HepG2 (cell line): ENCODE measurements around the gene KDM4E. TPM values are rescaled to one million over a fixed set of nuclear protein-coding genes. Genes with fewer than 3 reads are reported as not detected.
A peak's percentile ranks its signal among the peaks of the same experiment; 100 is the strongest.

Experiments
- CENPX ChIP-seq: sonication (generic); formaldehyde crosslinking; IDR thresholded peaks from 2 replicates; pipeline ENCODE4 v1.9.0; 2021; ENCODE audit warnings: mild to moderate bottlenecking, missing genetic modification reagents, moderate library complexity
- FIP1L1 ChIP-seq: fragments of 200-400 bp; formaldehyde crosslinking; IDR thresholded peaks from 2 replicates; pipeline ENCODE4 v1.6.1; 2018; ENCODE audit warnings: low read depth, mild to moderate bottlenecking, low read length, moderate library complexity, borderline replicate concordance; ENCODE audit not compliant: insufficient read depth
- HNRNPL ChIP-seq: fragments of 200-400 bp; formaldehyde crosslinking; IDR thresholded peaks from 2 replicates; pipeline ENCODE4 v1.6.1; 2017; ENCODE audit warnings: mild to moderate bottlenecking, low read depth, low read length
- IRF1 ChIP-seq: sonication (generic); formaldehyde crosslinking; IDR thresholded peaks from 2 replicates; pipeline ENCODE4 v1.4.0; 2020; ENCODE audit warnings: low read depth, mild to moderate bottlenecking, missing genetic modification reagents
- ISL2 ChIP-seq: sonication (generic); formaldehyde crosslinking; IDR thresholded peaks from 2 replicates; pipeline ENCODE4 v1.5.0; 2020; ENCODE audit warnings: missing genetic modification reagents
- MED1 ChIP-seq: sonication (generic); formaldehyde crosslinking; IDR thresholded peaks from 2 replicates; pipeline ENCODE4 v1.4.0; 2020; ENCODE audit warnings: missing genetic modification reagents
- MED13 ChIP-seq: sonication (generic); formaldehyde crosslinking; IDR thresholded peaks from 2 replicates; pipeline ENCODE4 v1.5.0; 2020; ENCODE audit warnings: missing genetic modification reagents
- MIER3 ChIP-seq: IDR thresholded peaks from 2 replicates; pipeline ENCODE4 v1.6.1; 2016; ENCODE audit warnings: missing compliant biosample characterization, borderline replicate concordance
- PATZ1 ChIP-seq: sonication (generic); formaldehyde crosslinking; IDR thresholded peaks from 2 replicates; pipeline ENCODE4 v1.4.0; 2020; ENCODE audit warnings: missing genetic modification reagents
- PCBP2 ChIP-seq: fragments of 200-400 bp; formaldehyde crosslinking; optimal IDR thresholded peaks from 2 replicates; pipeline ENCODE3; 2018; ENCODE audit warnings: low read length, low read depth; ENCODE audit not compliant: poor library complexity, severe bottlenecking
- RERE ChIP-seq: IDR thresholded peaks from 2 replicates; pipeline ENCODE4 v1.6.1; 2016; ENCODE audit warnings: low read depth, missing genetic modification reagents, missing compliant biosample characterization
- SATB2 ChIP-seq: sonication (generic); formaldehyde crosslinking; IDR thresholded peaks from 2 replicates; pipeline ENCODE4 v1.5.0; 2020; ENCODE audit warnings: missing genetic modification reagents
- SRSF4 ChIP-seq: fragments of 200-400 bp; formaldehyde crosslinking; IDR thresholded peaks from one replicate; pipeline ENCODE4 v1.6.1; 2018; ENCODE audit warnings: mild to moderate bottlenecking, low read depth, low read length, moderate library complexity; ENCODE audit not compliant: poor library complexity, severe bottlenecking
- TP53 ChIP-seq: sonication (generic); formaldehyde crosslinking; conservative IDR thresholded peaks from 2 replicates; pipeline ENCODE4 v1.4.0; 2020; ENCODE audit warnings: missing genetic modification reagents
- ZBTB34 ChIP-seq: sonication (generic); formaldehyde crosslinking; IDR thresholded peaks from 2 replicates; pipeline ENCODE4 v1.8.0; 2022; ENCODE audit warnings: mild to moderate bottlenecking, missing genetic modification reagents
- ZNF136 ChIP-seq: sonication (generic); formaldehyde crosslinking; IDR thresholded peaks from 2 replicates; pipeline ENCODE4 v1.8.1; 2022; ENCODE audit warnings: low read depth, mild to moderate bottlenecking, moderate library complexity, missing genetic modification reagents
- ZNF451 ChIP-seq: sonication (generic); formaldehyde crosslinking; IDR thresholded peaks from 2 replicates; pipeline ENCODE4 v1.5.0; 2020; ENCODE audit warnings: mild to moderate bottlenecking, missing genetic modification reagents
- ZNF530 ChIP-seq: sonication (generic); formaldehyde crosslinking; IDR thresholded peaks from 2 replicates; pipeline ENCODE4 v1.5.0; 2020; ENCODE audit warnings: low read depth, mild to moderate bottlenecking, missing genetic modification reagents
- ZSCAN9 ChIP-seq: IDR thresholded peaks from 2 replicates; pipeline ENCODE4 v1.6.1; 2016; ENCODE audit warnings: borderline replicate concordance
- polyA plus RNA-seq, 8 experiments: library from polyadenylated mRNA; depleted of rRNA in 3 of 8; stranded (reverse) in 7 of 8; unstranded in 1 of 8; fragments of >200 nt; fragmentation: Illumina TruSeq in 4 of 8; extraction: Trizol in 4 of 8; gene quantifications; 2 replicates each; pipeline versions ENCODE4 v1.2.1 to v1.2.3, GENCODE V29; 2011 to 2016; ENCODE audit warnings: low read depth in 4 of 8, missing spikeins in 1 of 8, mixed read lengths in 1 of 8; ENCODE audit not compliant: insufficient read depth in 1 of 8
- total RNA-seq, 5 experiments: library from RNA; depleted of rRNA; stranded (reverse); fragments of >200 nt; fragmentation: Illumina TruSeq; extraction: Trizol; gene quantifications; 2 replicates each; pipeline ENCODE4 v1.2.3, GENCODE V29; 2016; ENCODE audit warnings: low read depth in 1 of 5

The KDM4E gene
- total and polyA plus RNA-seq, 2 of the 13 experiments (the other 11 are each of a cell fraction or from before 2014, with no cell fraction given) = not detected

- TF ChIP-seq ZNF136 (CRISPR knock-in tag) (no peak), PATZ1 (CRISPR knock-in tag) (peak; percentile 48), HNRNPL (0 out of 2 replicates have a peak, but pooled peaks have one; percentile 25), MED13 (CRISPR knock-in tag) (0 out of 2 replicates have a peak, but pooled peaks have one; percentile 39), TP53 (no peak; the same call in 1 of the 2 replicates), ZNF530 (CRISPR knock-in tag) (no peak), IRF1 (CRISPR knock-in tag) (no peak), SATB2 (CRISPR knock-in tag) (no peak), ZBTB34 (CRISPR knock-in tag) (0 out of 2 replicates have a peak, but pooled peaks have one; percentile 45), CENPX (CRISPR knock-in tag) (no peak), RERE (CRISPR knock-in tag) (no peak), ZSCAN9 (CRISPR knock-in tag) (no peak; the same call in 1 of the 2 replicates), ISL2 (CRISPR knock-in tag) (0 out of 2 replicates have a peak, but pooled peaks have one; percentile 21), FIP1L1 (no peak), ZNF451 (CRISPR knock-in tag) (no peak), MIER3 (no peak; the same call in 1 of the 2 replicates), MED1 (CRISPR knock-in tag) (no peak; the same call in none of the 2 replicates), PCBP2 (no peak), SRSF4 (no peak)
Observed at GRCh38 chr11:95067039-95067840, 42.2 kb downstream of the KDM4E start (continued).
